Panc1 (cell line): ENCODE results near the gene CCL25. TPM values are rescaled to one million over a fixed set of nuclear protein-coding genes. Genes with fewer than 3 reads are reported as not detected.

Experiments
- ATAC-seq: fragments of 200-7000 bp; cut with Tn5 transposase; 2 replicates; pipeline ENCODE4 v1.9.1; 2020; ENCODE audit warnings: mild to moderate bottlenecking, moderate library complexity
- BruUV-seq: library from RNA; stranded (reverse); fragments of 400-500 nt; replicated peaks from 2 replicates; lab custom pipeline; 2021; lab: Mats Ljungman, UMichigan
- CTCF ChIA-PET: fragments of 300-600 bp; sonication (Branson Sonifier 250); formaldehyde crosslinking; loops from one replicate; lab custom pipeline; 2022; ENCODE audit warnings: antibody characterized with exemption; lab: Charles Lee
- POLR2A ChIA-PET: fragments of 300-600 bp; sonication (Branson Sonifier 250); formaldehyde crosslinking; loops from one replicate; lab custom pipeline; 2022; ENCODE audit warnings: antibody characterized with exemption; lab: Charles Lee
- DNase-seq: peaks from one replicate; pipeline ENCODE4 v3.0.0-alpha.2; 2010; ENCODE audit warnings: low read depth, low spot score
- H3K27ac ChIP-seq: 2 replicates; pipeline ENCODE4 v1.5.1; 2011; ENCODE audit warnings: mild to moderate bottlenecking, low read length, inconsistent platforms
- H3K27me3 ChIP-seq: fragments of 200-500 bp; sonication (Bioruptor generic); 2 replicates; pipeline ENCODE4 v1.6.0; 2014; ENCODE audit warnings: low read length, inconsistent platforms; ENCODE audit not compliant: control insufficient read depth, insufficient read depth
- H3K36me3 ChIP-seq: fragments of 200-500 bp; sonication (Bioruptor generic); 2 replicates; pipeline ENCODE4 v1.5.1; 2014; ENCODE audit warnings: inconsistent platforms, mild to moderate bottlenecking, low read length, moderate library complexity; ENCODE audit not compliant: control insufficient read depth, insufficient read depth
- H3K4me1 ChIP-seq: 2 replicates; pipeline ENCODE4 v1.5.1; 2011; ENCODE audit warnings: inconsistent platforms, mild to moderate bottlenecking, low read length, moderate library complexity; ENCODE audit not compliant: control insufficient read depth, insufficient read depth
- H3K4me3 ChIP-seq, 2 experiments: 2 replicates each; pipeline ENCODE4 v1.5.1; 2011 to 2012; ENCODE audit warnings: low read depth in 2 of 2, low read length in 2 of 2, mild to moderate bottlenecking in 2 of 2, inconsistent platforms in 1 of 2, moderate library complexity in 1 of 2
- H3K9me3 ChIP-seq: fragments of 200-500 bp; sonication (Bioruptor generic); 2 replicates; pipeline ENCODE4 v1.5.1; 2014; ENCODE audit warnings: low read depth, mild to moderate bottlenecking, inconsistent platforms, low read length, moderate library complexity; ENCODE audit not compliant: control insufficient read depth, insufficient read depth
- POLR2AphosphoS5 ChIP-seq: IDR thresholded peaks from 2 replicates; pipeline ENCODE4 v1.6.1; 2012; ENCODE audit warnings: mild to moderate bottlenecking, low read depth, low read length, moderate library complexity
- SIN3A ChIP-seq: IDR thresholded peaks from 2 replicates; pipeline ENCODE4 v1.6.1; 2012; ENCODE audit warnings: low read depth, mild to moderate bottlenecking, low read length, moderate library complexity, borderline replicate concordance; ENCODE audit not compliant: insufficient read depth
- TCF7L2 ChIP-seq: IDR thresholded peaks from 2 replicates; pipeline ENCODE4 v1.6.1; 2011; ENCODE audit warnings: mild to moderate bottlenecking, low read depth, low read length, inconsistent platforms
- in situ Hi-C: cut with HindIII; loops from 2 replicates; pipeline ENCODE4 v1.10.0; 2016; ENCODE audit warnings: low sequenced_read_pairs, low pct_unique_long_range_greater_than_20kb
- intact Hi-C: fragments of 100-400 bp; cut with micrococcal nuclease; formaldehyde crosslinking; loops from one replicate; pipeline ENCODE4 v1.10.0; 2022; ENCODE audit not compliant: unreplicated experiment
- total RNA-seq: library from RNA; stranded (reverse); gene quantifications from one replicate; pipeline ENCODE4 v1.2.1, GENCODE V29; 2021; ENCODE audit not compliant: unreplicated experiment
- TF ChIP-seq, protein P1 (sequence below): fragments of 450-650 bp; IDR thresholded peaks from 2 replicates; pipeline ENCODE4 v1.5.1; 2017; ENCODE audit warnings: mild to moderate bottlenecking
- TF ChIP-seq, protein P2 (sequence below), 2 experiments: IDR thresholded peaks; 2 replicates each; pipeline ENCODE4 v1.6.1; 2011 to 2012; ENCODE audit warnings: low read depth in 2 of 2, control low read depth in 1 of 2, low read length in 1 of 2, mild to moderate bottlenecking in 1 of 2, moderate library complexity in 1 of 2; ENCODE audit not compliant: insufficient read depth in 1 of 2

Gene CCL25
- total RNA-seq, 1 experiment from 2014 or later, result not detected

DNA sequence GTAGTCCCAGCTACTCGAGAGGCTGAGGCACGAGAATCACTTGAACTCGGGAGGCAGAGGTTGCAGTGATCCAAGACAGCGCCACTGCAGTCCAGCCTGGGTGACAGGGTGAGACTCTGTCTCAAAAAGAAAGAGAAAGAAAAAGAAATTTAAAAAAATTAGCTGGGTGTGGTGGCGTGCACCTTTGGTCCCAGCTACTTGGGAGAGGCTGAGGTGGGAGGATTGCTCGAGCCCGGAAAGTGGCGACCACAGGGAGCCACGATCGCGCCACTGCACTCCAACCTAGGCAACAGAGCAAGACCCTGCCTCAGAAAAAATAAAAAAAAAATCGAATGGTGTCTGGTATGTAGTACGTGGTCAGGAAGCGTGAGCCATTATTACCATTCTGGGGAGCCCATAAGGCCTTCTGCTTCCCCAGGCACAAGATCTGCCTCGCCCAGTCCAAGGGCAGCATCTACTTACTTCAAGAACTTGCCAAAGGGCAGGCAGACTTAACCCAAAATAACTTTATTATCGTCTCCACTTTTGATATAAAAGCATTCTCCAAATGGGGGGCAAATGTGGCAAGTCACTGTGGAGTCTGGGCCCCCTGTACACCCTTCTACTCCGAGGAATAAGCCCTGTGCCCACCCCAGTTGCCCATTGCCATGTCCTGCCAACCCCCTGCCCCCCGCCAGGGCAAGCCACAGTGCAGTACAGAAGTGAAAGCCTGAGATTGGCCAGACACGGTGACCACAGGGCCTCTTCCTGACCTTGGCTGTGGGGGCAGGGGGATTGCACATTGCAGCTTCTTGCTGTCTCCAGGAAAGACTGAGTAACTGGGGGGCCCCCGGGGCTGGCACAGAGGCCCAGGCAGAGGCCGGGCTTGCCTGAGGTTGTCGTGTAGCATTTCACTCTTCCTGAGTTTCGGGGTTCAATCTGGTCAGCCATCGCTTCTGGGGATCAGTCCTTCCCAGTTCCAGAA lies 12.6 kb downstream of the CCL25 start:
- no peak overlapping the region for H3K4me3 ChIP-seq
- BruUV-seq, result no TSS peak
- no peaks in the 10 kb centered on the region for H3K27me3 ChIP-seq
- POLR2A ChIA-PET, result no interaction called here
- TF ChIP-seq SIN3A (no peak), TCF7L2 (no peak), POLR2AphosphoS5 (no peak)
- TF ChIP-seq, protein P1, sequence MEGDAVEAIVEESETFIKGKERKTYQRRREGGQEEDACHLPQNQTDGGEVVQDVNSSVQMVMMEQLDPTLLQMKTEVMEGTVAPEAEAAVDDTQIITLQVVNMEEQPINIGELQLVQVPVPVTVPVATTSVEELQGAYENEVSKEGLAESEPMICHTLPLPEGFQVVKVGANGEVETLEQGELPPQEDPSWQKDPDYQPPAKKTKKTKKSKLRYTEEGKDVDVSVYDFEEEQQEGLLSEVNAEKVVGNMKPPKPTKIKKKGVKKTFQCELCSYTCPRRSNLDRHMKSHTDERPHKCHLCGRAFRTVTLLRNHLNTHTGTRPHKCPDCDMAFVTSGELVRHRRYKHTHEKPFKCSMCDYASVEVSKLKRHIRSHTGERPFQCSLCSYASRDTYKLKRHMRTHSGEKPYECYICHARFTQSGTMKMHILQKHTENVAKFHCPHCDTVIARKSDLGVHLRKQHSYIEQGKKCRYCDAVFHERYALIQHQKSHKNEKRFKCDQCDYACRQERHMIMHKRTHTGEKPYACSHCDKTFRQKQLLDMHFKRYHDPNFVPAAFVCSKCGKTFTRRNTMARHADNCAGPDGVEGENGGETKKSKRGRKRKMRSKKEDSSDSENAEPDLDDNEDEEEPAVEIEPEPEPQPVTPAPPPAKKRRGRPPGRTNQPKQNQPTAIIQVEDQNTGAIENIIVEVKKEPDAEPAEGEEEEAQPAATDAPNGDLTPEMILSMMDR, result no peak
- TF ChIP-seq, protein P2, sequence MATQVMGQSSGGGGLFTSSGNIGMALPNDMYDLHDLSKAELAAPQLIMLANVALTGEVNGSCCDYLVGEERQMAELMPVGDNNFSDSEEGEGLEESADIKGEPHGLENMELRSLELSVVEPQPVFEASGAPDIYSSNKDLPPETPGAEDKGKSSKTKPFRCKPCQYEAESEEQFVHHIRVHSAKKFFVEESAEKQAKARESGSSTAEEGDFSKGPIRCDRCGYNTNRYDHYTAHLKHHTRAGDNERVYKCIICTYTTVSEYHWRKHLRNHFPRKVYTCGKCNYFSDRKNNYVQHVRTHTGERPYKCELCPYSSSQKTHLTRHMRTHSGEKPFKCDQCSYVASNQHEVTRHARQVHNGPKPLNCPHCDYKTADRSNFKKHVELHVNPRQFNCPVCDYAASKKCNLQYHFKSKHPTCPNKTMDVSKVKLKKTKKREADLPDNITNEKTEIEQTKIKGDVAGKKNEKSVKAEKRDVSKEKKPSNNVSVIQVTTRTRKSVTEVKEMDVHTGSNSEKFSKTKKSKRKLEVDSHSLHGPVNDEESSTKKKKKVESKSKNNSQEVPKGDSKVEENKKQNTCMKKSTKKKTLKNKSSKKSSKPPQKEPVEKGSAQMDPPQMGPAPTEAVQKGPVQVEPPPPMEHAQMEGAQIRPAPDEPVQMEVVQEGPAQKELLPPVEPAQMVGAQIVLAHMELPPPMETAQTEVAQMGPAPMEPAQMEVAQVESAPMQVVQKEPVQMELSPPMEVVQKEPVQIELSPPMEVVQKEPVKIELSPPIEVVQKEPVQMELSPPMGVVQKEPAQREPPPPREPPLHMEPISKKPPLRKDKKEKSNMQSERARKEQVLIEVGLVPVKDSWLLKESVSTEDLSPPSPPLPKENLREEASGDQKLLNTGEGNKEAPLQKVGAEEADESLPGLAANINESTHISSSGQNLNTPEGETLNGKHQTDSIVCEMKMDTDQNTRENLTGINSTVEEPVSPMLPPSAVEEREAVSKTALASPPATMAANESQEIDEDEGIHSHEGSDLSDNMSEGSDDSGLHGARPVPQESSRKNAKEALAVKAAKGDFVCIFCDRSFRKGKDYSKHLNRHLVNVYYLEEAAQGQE (IDR thresholded peaks at IDR 0.05; ENCODE audit: insufficient read depth in 1 of 2, low read depth in 2 of 2, low read length in 1 of 2), result no peak
- no peaks in the 10 kb centered on the region for H3K9me3 ChIP-seq
- in situ Hi-C loops, result no loop called here
- no peak overlapping the region for H3K27ac ChIP-seq
- DNase-seq (no peak), ATAC-seq (no peak)
- intact Hi-C loops, result no loop called here
- H3K4me1 ChIP-seq, result no peaks in the 10 kb centered on the region
- CTCF ChIA-PET, result no interaction called here
- no peaks in the 10 kb centered on the region for H3K36me3 ChIP-seq

DNA sequence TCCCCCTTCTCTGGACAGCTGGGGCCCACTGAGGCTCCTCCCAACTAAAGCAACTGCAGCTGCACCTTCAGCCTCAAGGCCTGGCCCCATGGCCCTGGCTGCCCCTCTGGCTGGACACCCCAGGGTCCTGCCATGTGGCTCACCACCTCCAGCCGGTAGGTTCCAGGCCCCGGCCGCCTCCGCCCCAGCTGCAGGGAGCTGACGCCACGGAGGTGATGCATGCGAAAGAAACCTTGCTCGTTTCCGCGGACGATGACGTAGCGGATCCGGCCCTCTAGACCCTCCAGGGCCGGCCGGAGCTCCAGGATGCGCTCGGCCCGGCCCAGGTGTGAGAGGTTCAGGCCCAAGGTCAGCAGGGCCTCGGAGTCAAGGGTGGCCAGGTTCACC lies 13.3 kb downstream of the CCL25 start:
- Histone ChIP-seq H3K27me3 (no peaks in the 10 kb centered on the region), H3K9me3 (no peaks in the 10 kb centered on the region), H3K4me3 (no peak overlapping the region), H3K36me3 (no peaks in the 10 kb centered on the region), H3K27ac (no peak overlapping the region), H3K4me1 (no peaks in the 10 kb centered on the region)
- in situ Hi-C loops (no loop called here), intact Hi-C loops (no loop called here)
- ChIA-PET POLR2A (no interaction called here), CTCF (no interaction called here)
- TF ChIP-seq TCF7L2 (no peak), SIN3A (no peak), POLR2AphosphoS5 (no peak)
- TF ChIP-seq, protein P2 (IDR thresholded peaks at IDR 0.05; ENCODE audit: insufficient read depth in 1 of 2, low read depth in 2 of 2, low read length in 1 of 2), result no peak
- TF ChIP-seq, protein P1, result no peak
- DNase-seq (no peak), ATAC-seq (no peak)
- BruUV-seq, result no TSS peak
